Cardiac fibroblast (primary cell): Measurements from ENCODE around the gene CNKSR2.
A peak's percentile ranks its signal among the peaks of the same experiment; 100 is the strongest.

Source experiments
- DNase-seq, 2 donors: peaks; one replicate each; pipeline versions ENCODE4 v3.0.0 to v3.0.0-alpha.2; 2010; ENCODE audit warnings: low read depth in 2 of 2
- H3K4me3 ChIP-seq, 2 donors: replicated peaks in 1 of 2; 1 replicate in 1 of 2; 2 replicates in 1 of 2; pipeline ENCODE4 v1.5.1; 2011; ENCODE audit warnings: low read depth in 2 of 2, low read length in 2 of 2, mild to moderate bottlenecking in 2 of 2, moderate library complexity in 1 of 2
- CTCF ChIP-seq: IDR thresholded peaks from one replicate; pipeline ENCODE4 v1.5.1; 2011; ENCODE audit warnings: low read depth, mild to moderate bottlenecking, low read length, inconsistent platforms

The CNKSR2 gene

GRCh38 chrX:21620234-21620633 lies 246.0 kb downstream of the CNKSR2 start:
- TF ChIP-seq CTCF: no peak
- H3K4me3 ChIP-seq: no peak overlapping the region
- no peak for DNase-seq

GRCh38 chrX:21623778-21624501 lies 249.7 kb downstream of the CNKSR2 start:
- TF ChIP-seq CTCF: no peak
- H3K4me3 ChIP-seq: no peak overlapping the region
- no peak for DNase-seq

- TF ChIP-seq CTCF: no peak
- DNase-seq: no peak
Observed at GRCh38 chrX:21632027-21632426, 257.8 kb downstream of the CNKSR2 start.

GRCh38 chrX:21638311-21638710 lies 264.1 kb downstream of the CNKSR2 start:
- peak in 1 of 2 donors; percentile 54 for DNase-seq
- no peak for TF ChIP-seq CTCF
- no peak overlapping the region for H3K4me3 ChIP-seq

More at GRCh38 chrX:21632027-21632426, 257.8 kb downstream of the CNKSR2 start:
- no peak overlapping the region for H3K4me3 ChIP-seq

- no peak overlapping the region for H3K4me3 ChIP-seq
- no peak for TF ChIP-seq CTCF
- DNase-seq: no peak
Observed at GRCh38 chrX:21639775-21640174, 265.6 kb downstream of the CNKSR2 start.

- no peak overlapping the region for H3K4me3 ChIP-seq
- DNase-seq: no peak
- TF ChIP-seq CTCF: no peak
Observed at GRCh38 chrX:21645431-21645830, 271.2 kb downstream of the CNKSR2 start.

GRCh38 chrX:21645886-21646285 lies 271.7 kb downstream of the CNKSR2 start:
- TF ChIP-seq CTCF: no peak

More at GRCh38 chrX:21645886-21646285, 271.7 kb downstream of the CNKSR2 start:
- no peak overlapping the region for H3K4me3 ChIP-seq
- DNase-seq: no peak
